H1 (cell line): Measurements from ENCODE around the gene TLR7. TPM values are rescaled to one million over a fixed set of nuclear protein-coding genes. Genes with fewer than 3 reads are reported as not detected.

ENCODE experiments used
- CTCF ChIA-PET: fragments of 300-600 bp; sonication (Branson Sonifier 250); formaldehyde crosslinking; loops from one replicate; lab custom pipeline; 2021; ENCODE audit not compliant: partially characterized antibody; lab: Charles Lee
- POLR2A ChIA-PET: fragments of 300-600 bp; sonication (Branson Sonifier 250); formaldehyde crosslinking; loops from one replicate; lab custom pipeline; 2021; ENCODE audit warnings: inconsistent platforms; ENCODE audit not compliant: partially characterized antibody; lab: Charles Lee
- DNase-seq, 2 experiments: peaks; one replicate each; pipeline versions ENCODE4 v3.0.0 to v3.0.0-alpha.2; 2010 to 2022; ENCODE audit warnings: low spot score in 2 of 2, low read depth in 1 of 2, mixed read lengths in 1 of 2
- FAIRE-seq: peaks from 2 replicates; lab custom pipeline; 2011; peaks lifted over from hg19 to GRCh38; lab: Jason Lieb, UNC
- H2AFZ ChIP-seq: 2 replicates; pipeline ENCODE4 v1.8.1; 2012; ENCODE audit warnings: low read length, inconsistent platforms
- H2AK5ac ChIP-seq: 2 replicates; pipeline ENCODE4 v1.6.1; 2013; ENCODE audit warnings: low read depth, low read length
- H2BK120ac ChIP-seq: replicated peaks from 2 replicates; pipeline ENCODE3; 2013; ENCODE audit warnings: low read depth, low read length, inconsistent platforms
- H2BK12ac ChIP-seq: 2 replicates; pipeline ENCODE4 v1.6.1; 2013; ENCODE audit warnings: low read depth, low read length
- H2BK15ac ChIP-seq: 2 replicates; pipeline ENCODE4 v1.6.1; 2013; ENCODE audit warnings: low read length
- H2BK20ac ChIP-seq: 2 replicates; pipeline ENCODE4 v1.6.1; 2013; ENCODE audit warnings: low read length
- H2BK5ac ChIP-seq: 2 replicates; pipeline ENCODE4 v1.6.1; 2013; ENCODE audit warnings: low read depth, low read length
- H3K14ac ChIP-seq: 2 replicates; pipeline ENCODE4 v1.6.1; 2013; ENCODE audit warnings: inconsistent platforms; ENCODE audit not compliant: insufficient read length
- H3K18ac ChIP-seq: 2 replicates; pipeline ENCODE4 v1.6.1; 2013; ENCODE audit warnings: low read length; ENCODE audit errors: extremely low read depth
- H3K23ac ChIP-seq: 2 replicates; pipeline ENCODE4 v1.6.1; 2013; ENCODE audit warnings: inconsistent platforms; ENCODE audit not compliant: insufficient read length
- H3K23me2 ChIP-seq: 2 replicates; pipeline ENCODE4 v1.6.1; 2013; ENCODE audit warnings: low read depth, low read length
- H3K27ac ChIP-seq: 2 replicates; pipeline ENCODE4 v1.6.1; 2011; ENCODE audit warnings: low read depth, low read length, inconsistent platforms
- H3K27me3 ChIP-seq, 4 experiments: replicated peaks in 1 of 4; 1 replicate in 1 of 4; 2 replicates in 3 of 4; pipeline versions ENCODE4 v1.6.1 to v1.8.1; 2011 to 2013; ENCODE audit warnings: low read length in 3 of 4, mild to moderate bottlenecking in 3 of 4, inconsistent platforms in 2 of 4, mixed read lengths in 2 of 4, moderate library complexity in 1 of 4; ENCODE audit not compliant: control insufficient read depth in 3 of 4, insufficient read depth in 3 of 4; ENCODE audit errors: extremely low read depth in 1 of 4
- H3K36me3 ChIP-seq, 4 experiments: 2 replicates each; pipeline versions ENCODE4 v1.6.1 to v1.8.1; 2011 to 2013; ENCODE audit warnings: mild to moderate bottlenecking in 4 of 4, low read length in 3 of 4, moderate library complexity in 2 of 4, control low read depth in 1 of 4, inconsistent platforms in 1 of 4; ENCODE audit not compliant: insufficient read depth in 4 of 4, control insufficient read depth in 2 of 4
- H3K4ac ChIP-seq: replicated peaks from 2 replicates; pipeline ENCODE3; 2013; ENCODE audit warnings: low read length, low read depth, mixed read lengths, inconsistent platforms; ENCODE audit not compliant: insufficient read length
- H3K4me1 ChIP-seq, 4 experiments: replicated peaks in 1 of 4; 1 replicate in 1 of 4; 2 replicates in 3 of 4; pipeline versions ENCODE4 v1.6.1 to v1.8.1; 2011 to 2013; ENCODE audit warnings: low read length in 3 of 4, inconsistent platforms in 2 of 4, mixed read lengths in 1 of 4; ENCODE audit not compliant: insufficient read depth in 4 of 4, control insufficient read depth in 3 of 4
- H3K4me2 ChIP-seq, 2 experiments: 2 replicates each; pipeline versions ENCODE4 v1.6.1 to v1.8.1; 2011 to 2013; ENCODE audit warnings: low read depth in 2 of 2, low read length in 2 of 2, control low read depth in 1 of 2, inconsistent platforms in 1 of 2, mild to moderate bottlenecking in 1 of 2; ENCODE audit not compliant: insufficient read depth in 1 of 2
- H3K4me3 ChIP-seq, 4 experiments: fragments of 200-600, 300-600 bp in 1 of 4; sonication (generic), shearing (Covaris generic), sonication (Bioruptor Twin) in 1 of 4; 2 replicates each; pipeline versions ENCODE4 v1.5.1 to v1.8.1; 2011 to 2016; ENCODE audit warnings: low read length in 4 of 4, low read depth in 3 of 4, control low read depth in 2 of 4, inconsistent platforms in 2 of 4, mild to moderate bottlenecking in 2 of 4, mixed read lengths in 1 of 4, moderate library complexity in 1 of 4; ENCODE audit not compliant: insufficient read depth in 2 of 4; ENCODE audit errors: extremely low read depth in 1 of 4
- H3K56ac ChIP-seq: replicated peaks from 2 replicates; pipeline ENCODE3; 2013; ENCODE audit warnings: low read depth, mild to moderate bottlenecking, mixed read lengths, low read length, inconsistent platforms; ENCODE audit not compliant: insufficient read length
- H3K79me1 ChIP-seq: 2 replicates; pipeline ENCODE4 v1.6.1; 2013; ENCODE audit warnings: low read depth, low read length, control low read depth
- H3K79me2 ChIP-seq, 2 experiments: 2 replicates each; pipeline versions ENCODE4 v1.6.1 to v1.8.1; 2012 to 2013; ENCODE audit warnings: low read length in 2 of 2, mild to moderate bottlenecking in 2 of 2, inconsistent platforms in 1 of 2; ENCODE audit not compliant: insufficient read depth in 2 of 2, control insufficient read depth in 1 of 2
- H3K9ac ChIP-seq, 4 experiments: replicated peaks in 1 of 4; 1 replicate in 1 of 4; 2 replicates in 3 of 4; pipeline versions ENCODE4 v1.6.1 to v1.8.1; 2011 to 2013; ENCODE audit warnings: low read depth in 3 of 4, low read length in 3 of 4, control low read depth in 2 of 4, mild to moderate bottlenecking in 2 of 4, moderate library complexity in 2 of 4, inconsistent platforms in 1 of 4; ENCODE audit errors: extremely low read depth in 1 of 4
- H3K9me3 ChIP-seq, 2 experiments: 2 replicates each; pipeline versions ENCODE4 v1.6.1 to v1.8.1; 2012 to 2013; ENCODE audit warnings: mild to moderate bottlenecking in 2 of 2, moderate library complexity in 2 of 2, control low read depth in 1 of 2, inconsistent platforms in 1 of 2, low read depth in 1 of 2, low read length in 1 of 2, mixed read lengths in 1 of 2; ENCODE audit not compliant: insufficient read depth in 2 of 2
- H4K20me1 ChIP-seq, 2 experiments: replicated peaks in 1 of 2; 2 replicates each; pipeline versions ENCODE3 to v1.8.1; 2011 to 2013; ENCODE audit warnings: inconsistent platforms in 2 of 2, low read length in 2 of 2, mild to moderate bottlenecking in 1 of 2; ENCODE audit not compliant: insufficient read depth in 2 of 2, control insufficient read depth in 1 of 2
- H4K5ac ChIP-seq: 2 replicates; pipeline ENCODE4 v1.6.1; 2013; ENCODE audit warnings: low read length, low read depth, mixed read lengths, inconsistent platforms; ENCODE audit not compliant: insufficient read length
- H4K8ac ChIP-seq: 2 replicates; pipeline ENCODE4 v1.8.0; 2013; ENCODE audit warnings: mild to moderate bottlenecking, moderate library complexity, low read length, inconsistent platforms; ENCODE audit not compliant: insufficient read depth; ENCODE audit errors: extremely low read depth
- H4K91ac ChIP-seq: replicated peaks from 2 replicates; pipeline ENCODE3; 2013; ENCODE audit warnings: low read length, mixed read lengths, inconsistent platforms; ENCODE audit not compliant: insufficient read length
- BACH1 ChIP-seq: IDR thresholded peaks from 2 replicates; pipeline ENCODE4 v1.6.1; 2012; ENCODE audit warnings: low read length, improper control_type of control experiment
- BCL11A ChIP-seq, 2 experiments: IDR thresholded peaks; one replicate each; pipeline ENCODE4 v1.6.1; 2011; ENCODE audit warnings: low read depth in 2 of 2, low read length in 2 of 2, mild to moderate bottlenecking in 2 of 2
- BRCA1 ChIP-seq: IDR thresholded peaks from 2 replicates; pipeline ENCODE4 v1.6.1; 2012; ENCODE audit warnings: low read depth, low read length, improper control_type of control experiment
- CREB1 ChIP-seq: IDR thresholded peaks from 2 replicates; pipeline ENCODE4 v1.6.1; 2012; ENCODE audit warnings: inconsistent platforms
- CTBP2 ChIP-seq: IDR thresholded peaks from 2 replicates; pipeline ENCODE4 v1.7.0; 2011; ENCODE audit warnings: borderline replicate concordance, mild to moderate bottlenecking, moderate library complexity, mixed read lengths, low read length; ENCODE audit not compliant: insufficient read depth, insufficient read length
- E2F6 ChIP-seq: IDR thresholded peaks from 2 replicates; pipeline ENCODE4 v1.6.1; 2012; ENCODE audit warnings: inconsistent platforms
- EP300 ChIP-seq, 2 experiments: IDR thresholded peaks; 1 replicate in 1 of 2; 2 replicates in 1 of 2; pipeline ENCODE4 v1.6.1; 2011 to 2012; ENCODE audit warnings: low read depth in 2 of 2, low read length in 2 of 2, mild to moderate bottlenecking in 2 of 2, borderline replicate concordance in 1 of 2, inconsistent platforms in 1 of 2, moderate library complexity in 1 of 2
- FOSL1 ChIP-seq: IDR thresholded peaks from 2 replicates; pipeline ENCODE4 v1.6.1; 2011; ENCODE audit warnings: mild to moderate bottlenecking, low read depth, low read length, moderate library complexity; ENCODE audit not compliant: insufficient read depth
- HDAC6 ChIP-seq: IDR thresholded peaks from one replicate; pipeline ENCODE4 v1.7.1; 2012; ENCODE audit warnings: low read depth, mild to moderate bottlenecking, inconsistent platforms, low read length, moderate library complexity
- NANOG ChIP-seq: IDR thresholded peaks from 2 replicates; pipeline ENCODE4 v1.6.1; 2011; ENCODE audit warnings: low read length, low read depth, mild to moderate bottlenecking, inconsistent platforms; ENCODE audit not compliant: insufficient read depth, poor library complexity, severe bottlenecking
- NRF1 ChIP-seq: IDR thresholded peaks from 2 replicates; pipeline ENCODE4 v1.6.1; 2011; ENCODE audit warnings: mild to moderate bottlenecking, low read depth, low read length, improper control_type of control experiment
- POLR2A ChIP-seq, 2 experiments: IDR thresholded peaks; 1 replicate in 1 of 2; 2 replicates in 1 of 2; pipeline ENCODE4 v1.6.1; 2011; ENCODE audit warnings: low read depth in 2 of 2, low read length in 2 of 2, mild to moderate bottlenecking in 2 of 2; ENCODE audit errors: control extremely low read depth in 1 of 2
- POU5F1 ChIP-seq: IDR thresholded peaks from 2 replicates; pipeline ENCODE4 v1.6.1; 2011; ENCODE audit warnings: low read depth, mild to moderate bottlenecking, low read length, moderate library complexity
- RBBP5 ChIP-seq: IDR thresholded peaks from 2 replicates; pipeline ENCODE4 v1.7.1; 2012; ENCODE audit warnings: low read depth, mild to moderate bottlenecking, inconsistent platforms, low read length, moderate library complexity, borderline replicate concordance
- RFX5 ChIP-seq: IDR thresholded peaks from 2 replicates; pipeline ENCODE4 v1.6.1; 2011; ENCODE audit warnings: low read depth, low read length, improper control_type of control experiment, borderline replicate concordance
- WGBS, 2 experiments: shearing (Covaris generic) in 1 of 2; methylation state at CpG; one replicate each; pipeline versions ENCODE4 v1.1.6 to v1.1.7; 2013 to 2015; ENCODE audit warnings: low lambda C conversion rate in 2 of 2, mixed read lengths in 2 of 2, inconsistent platforms in 1 of 2, low coverage in 1 of 2, missing lambda C conversion rate in 1 of 2; ENCODE audit not compliant: insufficient replicate concordance in 2 of 2, insufficient coverage in 1 of 2, insufficient read length in 1 of 2; ENCODE audit errors: extremely low coverage in 1 of 2, missing lambda C conversion rate in 1 of 2; 5-methylcytosine and 5-hydroxymethylcytosine counted together
- polyA plus RNA-seq, 7 experiments: library from polyadenylated mRNA; depleted of rRNA in 3 of 7; stranded (reverse) in 5 of 7; unstranded in 2 of 7; fragments of >200 nt in 5 of 7; fragments of 200-250 nt in 2 of 7; gene quantifications; 1 replicate in 5 of 7; 2 replicates in 1 of 7; 4 replicates in 1 of 7; pipeline versions ENCODE4 v1.2.1 to v1.2.3, GENCODE V29; 2011 to 2013; ENCODE audit warnings: missing spikeins in 2 of 7, mixed read lengths in 2 of 7
- total RNA-seq: library from RNA; stranded (reverse); fragmentation: NEBNext Ultra II Directional; extraction: Animal tissue kit (Norgen Biotek cat#: 25700); gene quantifications from 2 replicates; pipeline ENCODE4 v1.2.1, GENCODE V29; 2021

TLR7 gene
- total and polyA plus RNA-seq, 2 of the 8 experiments (the other 6 are each of a cell fraction or from before 2014, with no cell fraction given) = 0.02 TPM; not detected in 1

- Histone ChIP-seq H3K4me1 (no peaks in the 10 kb centered on the region), H2AFZ (no peak overlapping the region), H3K56ac (no peak overlapping the region), H2AK5ac (no peak overlapping the region), H3K4ac (no peak overlapping the region), H3K9me3 (no peaks in the 10 kb centered on the region), H3K23ac (no peak overlapping the region), H3K27me3 (no peaks in the 10 kb centered on the region), H2BK12ac (no peak overlapping the region), H3K9ac (no peak overlapping the region), H3K18ac (no peak overlapping the region), H3K79me2 (no peaks in the 10 kb centered on the region), H3K36me3 (no peaks in the 10 kb centered on the region), H2BK120ac (no peak overlapping the region), H3K27ac (no peak overlapping the region), H3K4me3 (no peak overlapping the region), H3K4me2 (no peak overlapping the region), H2BK5ac (no peak overlapping the region), H3K79me1 (no peaks in the 10 kb centered on the region), H4K20me1 (no peaks in the 10 kb centered on the region), H2BK20ac (no peak overlapping the region), H4K8ac (no peak overlapping the region), H3K23me2 (no peaks in the 10 kb centered on the region), H3K14ac (no peak overlapping the region), H4K5ac (no peak overlapping the region), H2BK15ac (no peak overlapping the region), H4K91ac (no peak overlapping the region)
- ChIA-PET POLR2A (no interaction called here), CTCF (no interaction called here)
- DNase-seq (no peak), FAIRE-seq (no peak)
- WGBS, 2 experiments = 93% methylated on average over 8 of the region's 8 CpGs; no CpG with 5 or more reads in 1 of the 2 experiments
- no peak for TF ChIP-seq BRCA1
- TF ChIP-seq E2F6 = no peak
- no peak for TF ChIP-seq POLR2A (IDR thresholded peaks at IDR 0.05; ENCODE audit: control extremely low read depth in 1 of 2, low read depth in 2 of 2, low read length in 2 of 2)
- no peak for TF ChIP-seq POU5F1
- no peak for TF ChIP-seq NRF1
- TF ChIP-seq EP300 (IDR thresholded peaks at IDR 0.05; ENCODE audit: borderline replicate concordance in 1 of 2, low read depth in 2 of 2, low read length in 2 of 2) = no peak
- no peak for TF ChIP-seq NANOG
- TF ChIP-seq HDAC6 = no peak
- no peak for TF ChIP-seq RBBP5
- no peak for TF ChIP-seq BCL11A (IDR thresholded peaks at IDR 0.05; ENCODE audit: low read depth in 2 of 2, low read length in 2 of 2)
- no peak for TF ChIP-seq CREB1
- no peak for TF ChIP-seq BACH1
- no peak for TF ChIP-seq CTBP2
- TF ChIP-seq FOSL1 = no peak
- no peak for TF ChIP-seq RFX5
Observed at GRCh38 chrX:12920990-12921389, 54.1 kb downstream of the TLR7 start.
